Measurements from ENCODE around the gene CHST9. TPM values are rescaled to one million over a fixed set of nuclear protein-coding genes. Genes with fewer than 3 reads are reported as not detected.
"Not testable (repeated sequence)": the region's sequence is repeated elsewhere in the genome, so short reads cannot be mapped to it uniquely, and the experiment has no call there.

The CHST9 gene
- total RNA-seq, 1 donor from 2014 or later: 0.82 TPM

GRCh38 chr18:26931659-26932058 is 253.4 kb downstream of the CHST9 start:
- no peak for DNase-seq (ENCODE audit: low spot score)
- TF ChIP-seq, protein P1, sequence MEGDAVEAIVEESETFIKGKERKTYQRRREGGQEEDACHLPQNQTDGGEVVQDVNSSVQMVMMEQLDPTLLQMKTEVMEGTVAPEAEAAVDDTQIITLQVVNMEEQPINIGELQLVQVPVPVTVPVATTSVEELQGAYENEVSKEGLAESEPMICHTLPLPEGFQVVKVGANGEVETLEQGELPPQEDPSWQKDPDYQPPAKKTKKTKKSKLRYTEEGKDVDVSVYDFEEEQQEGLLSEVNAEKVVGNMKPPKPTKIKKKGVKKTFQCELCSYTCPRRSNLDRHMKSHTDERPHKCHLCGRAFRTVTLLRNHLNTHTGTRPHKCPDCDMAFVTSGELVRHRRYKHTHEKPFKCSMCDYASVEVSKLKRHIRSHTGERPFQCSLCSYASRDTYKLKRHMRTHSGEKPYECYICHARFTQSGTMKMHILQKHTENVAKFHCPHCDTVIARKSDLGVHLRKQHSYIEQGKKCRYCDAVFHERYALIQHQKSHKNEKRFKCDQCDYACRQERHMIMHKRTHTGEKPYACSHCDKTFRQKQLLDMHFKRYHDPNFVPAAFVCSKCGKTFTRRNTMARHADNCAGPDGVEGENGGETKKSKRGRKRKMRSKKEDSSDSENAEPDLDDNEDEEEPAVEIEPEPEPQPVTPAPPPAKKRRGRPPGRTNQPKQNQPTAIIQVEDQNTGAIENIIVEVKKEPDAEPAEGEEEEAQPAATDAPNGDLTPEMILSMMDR (IDR thresholded peaks at IDR 0.05): no peak
- Mint-ChIP-seq H3K4me3 (ENCODE audit: unreplicated experiment) (no peak overlapping the region), H3K27ac (ENCODE audit: unreplicated experiment) (no peak overlapping the region), H3K9me3 (ENCODE audit: low read depth) (no peaks in the 10 kb centered on the region), H3K27me3 (ENCODE audit: low read depth) (peaks cover 11% of the 10 kb centered on the region), H3K36me3 (ENCODE audit: low read depth) (peaks cover 3% of the 10 kb centered on the region), H3K4me1 (ENCODE audit: low read depth) (no peaks in the 10 kb centered on the region)

- Mint-ChIP-seq H3K4me1 (ENCODE audit: low read depth) (no peaks in the 10 kb centered on the region), H3K4me3 (ENCODE audit: unreplicated experiment) (no peak overlapping the region)
Measured at GRCh38 chr18:26930630-26931029, 254.5 kb downstream of the CHST9 start.

GRCh38 chr18:26928670-26929313 is 256.3 kb downstream of the CHST9 start:
- Mint-ChIP-seq H3K36me3 (ENCODE audit: low read depth) (peaks cover 2% of the 10 kb centered on the region), H3K9me3 (ENCODE audit: low read depth) (no peaks in the 10 kb centered on the region), H3K27me3 (ENCODE audit: low read depth) (peaks cover 15% of the 10 kb centered on the region), H3K4me3 (ENCODE audit: unreplicated experiment) (no peak overlapping the region), H3K4me1 (ENCODE audit: low read depth) (no peaks in the 10 kb centered on the region), H3K27ac (ENCODE audit: unreplicated experiment) (no peak overlapping the region)
- no peak for DNase-seq (ENCODE audit: low spot score)
- TF ChIP-seq, protein P1 (IDR thresholded peaks at IDR 0.05): no peak

More at GRCh38 chr18:26930630-26931029, 254.5 kb downstream of the CHST9 start:
- no peak for DNase-seq (ENCODE audit: low spot score)
- Mint-ChIP-seq H3K9me3 (ENCODE audit: low read depth) (no peaks in the 10 kb centered on the region), H3K36me3 (ENCODE audit: low read depth) (peaks cover 3% of the 10 kb centered on the region), H3K27me3 (ENCODE audit: low read depth) (peaks cover 11% of the 10 kb centered on the region), H3K27ac (ENCODE audit: unreplicated experiment) (no peak overlapping the region)
- TF ChIP-seq, protein P1 (IDR thresholded peaks at IDR 0.05): no peak

DNA sequence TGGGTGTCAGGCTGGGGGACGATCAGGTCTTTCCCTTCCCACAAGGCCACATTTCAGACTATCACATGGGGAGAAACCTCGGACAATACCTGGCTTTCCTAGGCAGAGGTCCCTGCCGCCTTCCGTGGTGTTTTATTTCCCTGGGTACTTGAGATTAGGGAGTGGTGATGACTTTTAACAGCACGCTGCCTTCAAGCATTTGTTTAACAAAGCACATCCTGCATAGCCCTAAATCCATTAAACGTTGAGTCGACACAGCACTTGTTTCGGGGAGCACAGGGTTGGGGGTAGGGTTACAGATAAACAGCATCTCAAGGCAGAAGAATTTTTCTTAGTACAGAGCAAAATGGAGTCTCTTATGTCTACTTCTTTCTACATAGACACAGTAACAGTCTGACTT is 257.3 kb downstream of the CHST9 start:
- not testable (repeated sequence) for H3K4me3 Mint-ChIP-seq (ENCODE audit: unreplicated experiment); DNase-seq (ENCODE audit: low spot score); H3K36me3 Mint-ChIP-seq (ENCODE audit: low read depth); H3K4me1 Mint-ChIP-seq (ENCODE audit: low read depth); H3K27ac Mint-ChIP-seq (ENCODE audit: unreplicated experiment); H3K9me3 Mint-ChIP-seq (ENCODE audit: low read depth)
- H3K27me3 Mint-ChIP-seq (ENCODE audit: low read depth): peaks cover 14% of the 10 kb centered on the region

GRCh38 chr18:26926066-26926675 is 258.9 kb downstream of the CHST9 start:
- Mint-ChIP-seq H3K4me1 (ENCODE audit: low read depth) (no peaks in the 10 kb centered on the region), H3K9me3 (ENCODE audit: low read depth) (peaks cover 11% of the 10 kb centered on the region), H3K4me3 (ENCODE audit: unreplicated experiment) (no peak overlapping the region), H3K27ac (ENCODE audit: unreplicated experiment) (no peak overlapping the region), H3K36me3 (ENCODE audit: low read depth) (no peaks in the 10 kb centered on the region), H3K27me3 (ENCODE audit: low read depth) (peaks cover 11% of the 10 kb centered on the region)
- DNase-seq (ENCODE audit: low spot score): no peak
- TF ChIP-seq, protein P1 (IDR thresholded peaks at IDR 0.05): no peak

- H3K4me3 Mint-ChIP-seq (ENCODE audit: unreplicated experiment): no peak overlapping the region
- H3K4me1 Mint-ChIP-seq (ENCODE audit: low read depth): no peaks in the 10 kb centered on the region
- TF ChIP-seq, protein P1 (IDR thresholded peaks at IDR 0.05): no peak
- no peak for DNase-seq (ENCODE audit: low spot score)
- peaks cover 11% of the 10 kb centered on the region for H3K9me3 Mint-ChIP-seq (ENCODE audit: low read depth)
- no peak overlapping the region for H3K27ac Mint-ChIP-seq (ENCODE audit: unreplicated experiment)
- H3K36me3 Mint-ChIP-seq (ENCODE audit: low read depth): no peaks in the 10 kb centered on the region
- peaks cover 11% of the 10 kb centered on the region for H3K27me3 Mint-ChIP-seq (ENCODE audit: low read depth)
Measured at GRCh38 chr18:26925313-26925712, 259.8 kb downstream of the CHST9 start.
